Measurements from ENCODE around the gene UBA7.
"Not testable (repeated sequence)": the region's sequence is repeated elsewhere in the genome, so short reads cannot be mapped to it uniquely, and the experiment has no call there.

Gene UBA7

DNA sequence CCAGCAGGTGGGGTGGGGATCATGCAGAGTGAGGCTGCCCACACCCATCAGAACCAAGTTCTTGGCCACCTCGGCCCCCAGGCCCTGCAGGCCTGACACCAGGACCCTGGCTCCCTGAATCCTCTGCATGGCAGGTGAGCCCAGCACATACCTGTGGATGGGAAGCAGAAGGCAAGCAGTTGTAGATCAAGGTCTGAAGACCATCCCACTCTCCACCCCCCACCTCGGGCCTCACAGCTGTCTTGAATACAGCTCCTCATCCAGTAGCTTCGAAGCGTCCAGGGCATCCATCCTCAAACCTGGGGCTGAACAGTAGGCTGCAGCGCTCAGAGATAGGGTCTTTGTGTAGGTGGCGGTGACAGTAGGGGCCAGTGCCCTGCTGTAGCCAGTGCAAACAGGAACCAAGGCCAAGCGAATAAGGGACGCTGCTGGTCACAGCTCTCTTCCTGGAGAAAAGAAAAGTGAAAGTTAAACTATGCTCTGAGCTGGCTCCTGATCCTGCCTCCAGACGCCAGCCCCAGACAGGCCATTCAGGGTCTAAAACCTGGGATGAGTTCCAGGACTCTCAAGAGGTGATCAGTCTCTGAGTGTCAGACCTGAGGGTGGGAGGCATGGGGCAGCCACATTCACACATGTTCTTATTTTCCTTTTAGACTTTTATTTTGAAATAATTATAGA, at the start of gene UBA7:
UBA7 (minus strand) TSS at position 457 of the 678 bp plus-strand sequence; CDS start at position 291, 166 bp downstream.
- peak within 1 kb of the TSS; percentile 45 for H3K4me3 ChIP-seq (ENCODE audit: low read depth, low read length)
- no peak for DNase-seq (ENCODE audit: low read depth)

DNA sequence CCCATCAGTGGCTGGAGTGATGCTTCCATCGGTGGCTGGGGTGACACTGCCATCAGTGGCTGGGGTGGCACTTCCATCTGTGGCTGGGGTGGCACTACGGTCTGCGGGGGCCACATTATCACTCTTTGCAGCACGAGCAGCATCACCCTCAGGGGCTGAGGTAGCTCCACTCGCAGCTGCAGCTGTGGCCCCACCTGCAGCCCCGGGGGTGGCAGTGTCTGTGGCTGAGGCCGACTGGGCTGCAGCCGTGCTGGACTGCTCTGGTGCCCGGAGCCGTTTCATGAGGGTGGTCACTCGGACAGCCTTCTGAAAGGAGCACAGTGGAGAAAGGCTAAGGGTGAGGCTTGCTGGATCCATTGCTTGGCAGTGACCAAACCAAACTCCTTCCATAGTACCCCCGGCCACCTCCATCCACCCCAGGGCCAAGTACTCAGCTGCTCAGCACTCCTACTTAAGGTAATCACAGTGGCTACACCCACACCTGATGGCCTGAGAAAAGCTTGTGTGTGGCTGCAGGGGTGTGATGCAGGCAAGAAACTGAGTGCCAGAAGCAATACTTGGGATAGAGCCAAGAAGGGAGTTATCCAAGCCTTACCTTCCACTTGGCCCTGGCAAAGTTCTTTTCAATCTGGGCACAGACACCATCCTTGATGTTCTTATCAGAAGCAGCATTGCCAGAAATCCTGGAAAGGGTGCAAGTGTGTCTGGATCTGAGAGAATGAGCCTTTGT, 46.0 kb upstream of the UBA7 start:
- DNase-seq (ENCODE audit: low read depth): no peak

DNA sequence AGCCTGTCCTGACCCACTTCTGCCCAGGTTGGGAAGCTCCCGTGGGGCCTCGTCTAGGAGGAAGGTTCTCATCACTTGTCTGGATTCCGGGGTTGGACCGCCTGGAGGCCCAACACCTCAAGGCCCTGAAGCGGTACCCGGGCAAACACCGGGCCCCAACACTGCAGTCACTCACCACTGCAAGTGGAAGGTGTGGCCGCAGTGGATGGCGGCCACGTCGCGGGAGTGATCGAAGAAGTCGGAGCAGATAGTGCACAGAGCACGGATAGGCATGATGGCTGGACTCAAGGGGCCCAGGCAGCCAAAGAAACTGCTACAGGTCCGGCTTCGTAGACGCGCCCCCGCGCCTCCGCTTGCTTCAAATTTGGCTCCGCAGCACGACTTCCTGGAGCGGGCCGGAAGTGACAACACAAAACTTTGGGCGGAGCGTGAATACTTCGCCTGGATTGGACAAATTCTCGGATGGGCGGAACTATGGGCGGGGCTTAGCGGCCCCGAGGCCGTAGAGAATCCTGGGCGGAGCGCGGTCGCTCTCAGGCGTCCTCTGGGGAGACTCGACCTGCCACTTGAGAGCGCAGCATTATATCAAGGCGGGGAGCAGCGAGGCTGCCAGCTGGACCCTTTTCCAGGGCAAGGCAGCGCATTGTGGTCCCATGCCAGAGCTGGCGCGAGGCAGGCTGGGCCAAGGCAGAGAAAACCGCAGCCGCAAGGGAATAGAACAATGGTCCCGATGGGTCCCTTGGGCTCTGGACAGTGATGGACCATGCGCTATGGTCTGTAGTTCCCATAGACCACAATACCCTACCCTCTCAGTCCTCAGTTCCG, 42.6 kb upstream of the UBA7 start, which contains the start of gene TRAIP:
TRAIP (minus strand) TSS at position 384 of the 825 bp plus-strand sequence; CDS start at position 273, 111 bp downstream.
- peak; percentile 53 for DNase-seq (ENCODE audit: low read depth)
- H3K4me3 ChIP-seq (ENCODE audit: low read depth, low read length): peak within 1 kb of the TSS; percentile 84

More for the DNA sequence above, 46.0 kb upstream of the UBA7 start:
- H3K4me3 ChIP-seq (ENCODE audit: low read depth, low read length): no peak overlapping the region

DNA sequence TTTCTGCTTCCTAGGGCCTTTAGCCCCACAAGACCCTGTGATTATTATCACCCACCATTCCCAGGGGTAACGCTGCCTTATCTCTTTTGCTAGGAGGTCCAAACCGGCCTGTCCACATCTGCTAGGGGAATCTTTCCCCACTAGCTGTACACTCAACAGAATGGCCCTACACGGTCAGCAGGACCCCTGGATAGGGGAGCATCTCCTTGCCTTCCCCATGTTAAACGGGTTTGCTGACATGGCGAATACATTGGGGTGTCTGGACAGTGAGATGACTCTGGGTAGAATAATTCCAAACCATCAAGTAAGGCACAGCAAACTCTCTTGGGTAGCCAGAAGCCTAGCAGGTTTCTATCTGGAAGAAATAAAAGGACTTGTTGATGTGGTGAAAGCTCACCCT, 41.9 kb upstream of the UBA7 start:
- H3K4me3 ChIP-seq (ENCODE audit: low read depth, low read length): peak overlapping the region; percentile 84
- DNase-seq (ENCODE audit: low read depth): no peak

- H3K4me3 ChIP-seq (ENCODE audit: low read depth, low read length): no peak overlapping the region
- no peak for DNase-seq (ENCODE audit: low read depth)
Observed at GRCh38 chr3:49845694-49846093, 31.9 kb upstream of the UBA7 start.

DNA sequence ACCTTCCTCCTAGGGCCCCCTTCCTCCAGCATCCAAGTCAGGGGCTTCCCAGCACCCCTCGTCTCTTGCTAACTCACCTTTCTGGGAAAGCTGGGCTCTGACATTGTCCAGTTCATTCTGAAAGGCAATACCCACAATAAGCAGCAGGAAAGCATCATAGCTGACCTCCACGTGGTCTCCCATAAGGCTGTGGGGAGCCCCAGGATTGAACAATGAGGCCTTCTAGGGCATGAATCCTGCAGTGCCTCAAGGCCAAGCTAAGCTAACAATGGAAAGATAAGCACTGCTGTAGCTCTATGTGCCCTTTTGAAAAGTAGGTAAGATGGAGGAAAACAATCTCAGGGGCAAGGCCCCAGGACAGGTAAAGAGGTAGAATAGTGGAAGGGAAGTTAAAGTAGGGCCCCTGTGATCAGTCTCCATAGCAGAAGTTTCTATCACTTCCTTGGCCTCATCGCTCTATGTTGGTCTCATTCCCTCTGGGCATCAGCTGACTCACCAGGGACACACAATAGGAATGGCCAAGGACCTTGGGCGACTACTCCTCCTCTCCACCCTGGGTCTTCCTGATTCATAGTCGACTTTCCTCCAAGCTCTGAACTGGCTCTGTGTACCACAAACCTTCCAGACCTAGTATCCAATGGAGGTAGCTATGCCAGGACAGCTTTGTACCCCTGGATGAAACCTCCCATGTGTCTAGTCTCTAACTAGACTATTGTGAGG, 30.9 kb upstream of the UBA7 start:
- DNase-seq (ENCODE audit: low read depth): no peak
- H3K4me3 ChIP-seq (ENCODE audit: low read depth, low read length): no peak overlapping the region

DNA sequence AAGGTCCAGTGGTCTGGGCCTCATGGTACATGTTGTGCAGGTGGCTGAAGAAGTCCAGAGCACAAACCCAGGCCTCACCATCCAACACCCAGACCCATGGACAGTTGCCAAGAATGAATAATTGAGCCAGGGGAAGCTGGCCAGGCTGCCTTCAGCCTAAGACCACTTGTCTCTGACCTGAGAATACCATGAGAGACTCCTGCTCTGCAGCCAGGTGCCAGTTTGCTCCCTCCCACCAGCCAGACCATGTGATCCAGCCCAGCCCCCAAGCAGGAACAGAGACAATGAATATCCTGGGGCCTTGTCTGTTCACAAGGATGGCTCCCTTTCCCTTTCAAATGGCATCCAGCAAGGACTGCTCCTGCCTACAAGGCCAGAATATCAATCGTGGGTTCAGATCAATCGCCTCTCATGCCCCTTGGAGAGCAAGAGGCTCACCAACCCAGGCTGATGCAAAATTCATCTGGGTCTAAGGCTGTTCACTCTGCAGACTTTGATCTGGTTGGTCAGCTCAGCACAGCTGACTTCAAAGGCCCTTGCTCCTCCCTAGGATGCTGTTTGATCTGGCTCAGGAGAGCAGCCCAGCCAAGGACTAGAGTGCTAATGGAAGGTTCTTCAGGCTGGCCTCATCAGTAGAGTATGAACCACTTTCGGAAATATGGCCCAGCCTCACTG, 29.2 kb upstream of the UBA7 start:
- H3K4me3 ChIP-seq (ENCODE audit: low read depth, low read length): no peak overlapping the region
- DNase-seq (ENCODE audit: low read depth): no peak

- no peak for DNase-seq (ENCODE audit: low read depth)
- H3K4me3 ChIP-seq (ENCODE audit: low read depth, low read length): no peak overlapping the region
Observed at GRCh38 chr3:49841806-49842205, 28.1 kb upstream of the UBA7 start.

DNA sequence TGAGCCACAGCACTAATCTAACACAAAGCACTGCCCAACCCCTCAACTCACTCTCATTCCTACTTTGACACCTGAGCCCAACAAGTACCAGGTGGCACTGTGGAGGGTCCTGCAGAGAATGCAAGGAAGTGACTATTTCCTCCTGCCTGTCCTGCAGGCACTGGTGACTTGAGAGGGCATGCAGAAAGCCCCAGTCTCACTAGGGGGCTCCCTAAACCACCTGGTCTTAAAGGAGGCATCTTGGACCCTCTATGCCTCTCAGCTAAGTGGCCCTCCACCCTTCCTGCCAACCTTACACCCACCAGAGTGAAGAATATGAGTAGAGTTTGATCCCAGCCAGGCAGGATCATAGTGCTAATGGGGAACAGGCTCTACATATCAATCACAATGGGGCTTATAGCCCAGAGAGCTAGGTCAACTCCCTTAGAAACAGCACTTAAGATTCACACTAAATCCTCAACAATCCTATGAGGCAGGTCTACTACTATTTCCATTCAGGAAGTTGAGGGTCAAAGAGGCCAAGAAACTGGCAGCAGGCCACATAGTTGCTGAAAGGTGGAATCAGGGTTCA, 27.5 kb upstream of the UBA7 start:
- no peak for DNase-seq (ENCODE audit: low read depth)
- H3K4me3 ChIP-seq (ENCODE audit: low read depth, low read length): no peak overlapping the region

DNA sequence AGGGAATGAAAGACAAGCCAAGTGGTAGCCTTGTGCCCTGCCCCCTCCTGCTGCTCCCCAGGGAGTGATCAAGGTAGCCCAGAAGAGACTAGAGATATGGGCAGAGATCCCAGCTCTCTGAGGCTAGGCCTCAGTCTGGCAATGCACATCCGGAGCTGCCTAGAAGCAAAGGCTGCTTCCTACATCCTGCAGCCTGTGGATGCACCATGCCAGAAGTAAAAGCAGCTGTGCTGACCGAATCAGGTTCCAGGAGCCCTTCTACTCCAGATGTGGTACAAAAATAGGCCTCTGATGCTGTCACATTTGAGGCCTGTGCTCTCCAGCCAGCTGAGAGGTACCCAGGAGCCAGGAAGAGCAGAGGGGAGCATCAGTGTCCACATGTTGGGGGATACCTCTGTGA, 26.6 kb upstream of the UBA7 start:
- no peak overlapping the region for H3K4me3 ChIP-seq (ENCODE audit: low read depth, low read length)
- DNase-seq (ENCODE audit: low read depth): no peak

DNA sequence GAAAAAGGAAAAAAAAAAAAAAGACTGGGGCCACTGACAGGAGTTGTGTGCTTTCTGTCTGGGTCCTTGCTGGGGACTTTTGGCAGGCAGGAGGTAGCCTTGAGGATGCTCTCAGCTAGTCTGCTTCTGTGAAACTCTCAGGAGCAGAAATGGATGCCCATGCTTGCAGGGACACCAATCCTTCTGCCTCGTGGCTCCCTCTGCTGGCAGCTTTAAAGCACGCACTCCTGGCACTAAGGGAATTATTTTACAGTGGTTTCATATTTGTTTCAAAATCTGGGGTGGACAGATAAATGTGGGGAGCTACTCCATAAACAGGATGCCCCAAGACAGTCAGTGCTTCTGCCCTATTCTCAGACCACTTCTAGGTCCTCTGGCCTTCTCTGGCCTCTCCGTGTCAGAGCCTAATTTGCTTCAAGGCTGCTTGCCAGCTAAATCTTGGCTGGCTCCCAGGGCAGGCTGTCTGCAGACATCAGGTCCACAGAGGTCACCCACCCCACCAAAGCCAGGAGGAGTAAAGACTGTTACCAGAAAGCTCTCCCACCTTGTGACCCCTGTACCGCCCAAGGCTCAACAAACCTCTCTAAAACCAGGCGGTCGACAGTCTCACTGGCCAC, 25.5 kb upstream of the UBA7 start:
- DNase-seq (ENCODE audit: low read depth): peak; percentile 20
- no peak overlapping the region for H3K4me3 ChIP-seq (ENCODE audit: low read depth, low read length)

GRCh38 chr3:49831341-49831740, 17.6 kb upstream of the UBA7 start:
- no peak overlapping the region for H3K4me3 ChIP-seq (ENCODE audit: low read depth, low read length)
- DNase-seq (ENCODE audit: low read depth): no peak

GRCh38 chr3:49826016-49826415, 12.3 kb upstream of the UBA7 start:
- DNase-seq (ENCODE audit: low read depth): no peak
- no peak overlapping the region for H3K4me3 ChIP-seq (ENCODE audit: low read depth, low read length)

GRCh38 chr3:49823131-49823530, 9.4 kb upstream of the UBA7 start:
- DNase-seq (ENCODE audit: low read depth); H3K4me3 ChIP-seq (ENCODE audit: low read depth, low read length): not testable (repeated sequence)

DNA sequence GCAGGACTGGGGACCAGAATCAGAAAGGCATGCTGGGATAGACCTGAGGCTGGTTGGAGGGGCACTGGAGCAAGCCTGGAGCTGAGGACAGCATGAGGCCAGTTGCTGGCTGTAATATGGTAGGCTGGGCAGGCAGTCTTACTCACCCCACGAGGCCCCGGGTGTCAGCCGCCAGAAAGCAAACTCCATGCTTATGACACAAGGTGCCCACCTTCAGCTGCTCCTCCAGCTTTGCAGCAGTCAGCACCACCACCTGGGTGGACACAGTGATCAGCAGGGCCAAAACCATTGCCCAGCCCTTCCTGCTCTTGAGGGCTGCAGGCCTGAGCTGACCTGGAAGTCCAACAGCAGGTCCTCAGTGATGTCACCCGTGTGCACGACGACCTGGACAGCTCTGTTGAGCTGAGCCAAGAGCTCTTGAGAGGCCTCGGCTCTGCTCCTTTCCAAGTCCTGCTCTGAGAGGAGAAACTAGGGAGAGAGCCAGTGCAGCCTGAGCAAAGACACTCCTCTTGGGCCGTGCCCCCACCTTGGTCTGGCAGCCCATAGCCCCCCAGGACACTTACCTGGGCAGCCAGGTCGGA, 747 bp downstream of the UBA7 start:
- no peak for DNase-seq (ENCODE audit: low read depth)
- peak overlapping the region; percentile 45 for H3K4me3 ChIP-seq (ENCODE audit: low read depth, low read length)

- no peak for DNase-seq (ENCODE audit: low read depth)
- H3K4me3 ChIP-seq (ENCODE audit: low read depth, low read length): no peak overlapping the region
Observed at GRCh38 chr3:49807431-49808114, 6.2 kb downstream of the UBA7 start.

DNA sequence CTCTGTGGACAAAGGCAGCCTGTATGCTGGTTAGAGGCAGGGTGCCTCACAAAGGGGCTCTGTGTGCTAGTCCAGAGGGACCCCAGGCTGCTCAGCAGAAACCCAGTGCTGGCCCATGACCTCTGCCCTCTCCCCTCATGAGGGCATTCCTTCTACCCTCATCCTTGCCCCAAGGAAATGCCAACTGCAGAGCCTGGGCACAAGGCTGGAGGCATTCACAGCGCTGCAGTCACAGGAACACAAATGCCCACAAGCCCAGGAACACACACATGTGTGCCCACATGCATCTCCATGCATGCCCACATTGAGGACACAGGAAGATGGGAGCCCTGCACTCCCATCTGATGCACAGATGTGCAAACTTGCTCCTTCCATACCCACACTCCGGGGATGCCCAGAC, 6.9 kb downstream of the UBA7 start:
- no peak for DNase-seq (ENCODE audit: low read depth)
- H3K4me3 ChIP-seq (ENCODE audit: low read depth, low read length): no peak overlapping the region

All from skeletal muscle cell (primary cell).